A204.1 (cell line): ENCODE data around the gene F13A1.

ENCODE experiments used
- FAIRE-seq: peaks from 2 replicates; lab custom pipeline; 2012; peaks lifted over from hg19 to GRCh38; lab: Jason Lieb, UNC

F13A1 gene

DNA sequence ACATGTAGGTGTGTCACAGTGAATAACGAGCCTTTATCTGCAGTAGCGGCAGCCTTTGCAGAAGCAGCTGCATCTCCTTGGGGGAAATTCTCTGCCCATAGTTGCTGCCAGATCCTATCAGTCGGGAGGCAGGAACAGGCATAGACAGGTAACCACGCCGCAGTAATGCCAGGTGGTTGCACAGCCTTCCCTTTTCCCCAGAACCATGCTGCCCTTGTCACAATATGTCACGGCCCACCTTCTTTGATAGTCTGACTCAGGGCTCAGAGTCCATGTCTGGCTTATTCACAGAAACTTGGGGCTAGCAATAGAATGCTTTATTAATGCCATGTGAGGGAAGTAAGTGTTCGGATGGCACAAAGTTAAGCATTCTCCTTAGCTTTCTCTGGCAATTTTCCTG, 76.6 kb downstream of the F13A1 start:
- FAIRE-seq: no peak

DNA sequence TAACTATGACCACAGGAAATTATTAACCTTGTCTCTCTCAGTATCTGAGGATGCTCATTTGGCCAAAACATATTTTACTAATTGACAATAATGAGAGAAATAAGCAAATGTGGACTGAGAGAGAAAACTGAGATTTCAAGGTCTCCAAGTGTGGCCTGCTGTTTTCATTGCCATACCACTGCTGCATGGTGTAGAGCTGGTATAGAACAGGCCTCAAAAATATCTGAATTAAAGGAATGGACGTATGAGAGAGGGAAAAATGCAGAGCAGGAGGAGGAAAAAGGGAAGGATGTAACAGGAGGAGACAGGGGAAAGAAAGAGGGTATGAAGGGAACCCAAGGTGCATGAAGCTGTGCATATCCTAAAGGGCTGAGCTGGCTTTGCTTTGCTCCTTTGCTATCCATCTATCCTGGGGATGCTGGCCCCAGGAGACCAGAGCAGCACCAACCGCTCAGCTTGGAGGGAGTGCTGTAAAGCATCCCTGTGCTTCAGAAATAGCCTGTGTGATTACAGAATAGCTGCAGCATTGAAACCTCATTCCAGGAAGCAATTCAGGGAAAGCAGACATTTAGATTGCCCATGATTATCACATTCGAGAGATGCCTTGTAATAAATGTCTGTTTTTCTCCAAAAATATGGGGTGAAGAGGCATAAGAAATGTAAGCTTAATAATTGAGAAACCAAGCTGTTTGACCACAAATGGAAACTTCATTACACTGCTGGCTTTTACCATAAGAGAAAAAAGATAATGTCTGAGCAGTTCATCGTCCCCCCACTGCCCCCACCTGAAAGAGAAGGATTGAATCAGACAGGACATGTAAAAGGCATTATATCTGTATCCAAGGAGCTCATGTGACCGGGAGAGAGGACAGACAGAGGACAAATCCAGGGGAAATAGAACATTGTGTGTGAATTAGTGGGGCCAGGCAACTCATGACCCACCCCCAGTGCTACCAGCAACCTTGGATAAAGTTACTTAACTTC, 80.6 kb downstream of the F13A1 start:
- FAIRE-seq: no peak

DNA sequence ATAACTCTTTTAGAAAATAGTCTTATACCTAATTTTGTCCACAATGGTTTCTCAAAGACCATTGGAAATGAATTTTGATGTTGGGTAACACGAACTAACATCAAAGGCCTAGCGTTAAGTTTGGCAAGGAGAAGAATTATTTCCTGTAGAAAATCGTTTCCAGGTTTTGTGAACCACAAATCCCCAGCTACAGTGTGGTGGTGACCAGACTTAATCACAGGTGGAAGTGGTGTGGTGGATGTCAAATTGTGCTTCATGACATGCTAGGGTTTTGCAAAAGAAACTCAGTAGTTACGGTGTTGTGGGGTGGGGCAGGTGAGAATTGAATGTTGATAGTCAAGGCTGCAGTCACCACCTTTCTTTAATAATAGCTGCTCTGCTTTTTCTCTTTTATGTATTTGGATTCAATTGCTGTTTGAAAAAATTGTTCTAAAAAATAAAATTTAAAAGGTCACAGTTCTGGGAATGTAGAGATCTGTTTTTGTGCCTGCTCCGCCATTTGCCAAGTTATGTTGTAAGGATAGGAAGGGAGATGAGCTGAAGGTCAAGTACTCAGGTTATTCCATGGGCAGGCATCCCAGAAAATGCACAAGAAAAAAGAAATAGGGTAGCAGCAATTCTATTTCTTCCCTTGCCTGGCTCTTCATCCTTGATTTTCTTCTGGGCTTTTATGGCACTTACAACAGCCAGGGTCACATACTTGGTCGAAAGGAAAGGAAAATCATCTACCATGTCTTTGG, 83.6 kb downstream of the F13A1 start:
- FAIRE-seq: no peak

DNA sequence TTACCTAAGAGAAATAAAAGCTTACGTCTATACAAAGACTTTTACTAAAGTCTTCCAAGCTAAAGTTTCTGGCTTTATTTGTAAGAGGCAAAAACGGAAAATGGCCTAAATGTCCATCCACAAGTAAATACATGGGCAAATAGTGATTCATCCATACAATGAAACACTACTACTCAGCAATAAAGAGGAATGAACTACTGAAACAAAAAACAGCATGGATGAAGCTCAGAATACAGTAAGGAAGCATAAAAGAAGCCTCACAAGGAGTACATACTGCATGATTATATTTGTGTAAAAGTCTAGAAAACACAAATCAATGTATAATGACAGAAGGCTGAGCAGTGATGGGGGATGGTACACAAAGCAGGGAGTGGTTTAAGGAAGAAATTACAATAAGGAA, 84.7 kb downstream of the F13A1 start:
- FAIRE-seq: no peak

DNA sequence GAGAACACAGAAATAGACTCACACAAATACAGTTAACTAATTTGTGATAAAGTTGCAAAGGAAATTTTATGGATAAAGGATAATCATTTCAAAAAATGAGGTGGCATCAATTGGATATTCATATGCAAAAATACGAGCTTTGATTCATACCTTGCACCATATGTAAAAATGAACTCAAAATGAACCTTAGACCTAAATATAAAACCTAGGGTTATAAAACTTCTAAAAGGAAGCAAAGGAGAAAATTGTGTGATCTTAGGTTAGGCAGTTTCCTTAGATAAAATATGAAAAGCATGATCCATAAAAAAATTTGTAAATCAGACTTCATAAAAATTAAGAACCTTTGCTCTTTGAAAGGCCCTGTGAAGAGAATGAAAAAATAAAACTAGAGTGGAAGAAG, 85.5 kb downstream of the F13A1 start:
- no peak for FAIRE-seq

DNA sequence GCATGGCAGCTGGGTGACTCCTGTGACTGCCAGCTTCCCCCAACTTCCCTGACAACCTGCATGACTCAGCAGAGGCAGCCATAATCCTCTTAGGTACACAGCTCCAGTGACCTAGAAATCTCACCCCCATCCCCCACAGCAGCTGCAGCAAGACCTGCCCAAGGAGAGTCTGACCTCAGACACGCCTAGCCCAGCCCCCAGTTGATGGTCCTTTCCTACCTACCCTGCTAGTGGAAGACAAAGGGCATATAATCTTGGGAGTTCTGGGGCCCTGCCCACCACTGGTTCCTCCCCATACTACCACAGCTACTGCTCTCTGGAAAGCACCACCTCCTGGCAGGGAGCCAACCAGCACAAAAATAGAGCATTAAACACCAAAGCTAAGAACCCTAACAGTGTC, 90.2 kb downstream of the F13A1 start:
- FAIRE-seq: no peak

DNA sequence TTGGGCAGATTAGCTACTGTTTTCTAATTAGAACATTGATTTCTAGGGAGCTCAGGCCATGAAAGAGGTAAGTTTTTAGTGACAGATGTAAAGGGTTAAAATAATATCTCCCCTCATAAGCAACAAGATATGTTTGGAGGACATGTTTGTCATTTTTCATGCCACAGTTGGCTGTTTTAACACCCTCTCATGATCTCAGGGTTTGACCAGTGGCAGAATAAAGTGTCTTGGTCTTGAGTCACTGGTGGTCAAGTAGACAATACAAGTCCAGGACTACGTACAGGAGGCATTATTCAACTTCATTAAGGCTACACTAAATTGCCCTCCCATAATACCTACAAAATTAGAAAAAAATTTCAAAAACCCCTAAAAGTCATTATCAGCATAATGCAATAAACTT, 92.6 kb downstream of the F13A1 start:
- FAIRE-seq: no peak

DNA sequence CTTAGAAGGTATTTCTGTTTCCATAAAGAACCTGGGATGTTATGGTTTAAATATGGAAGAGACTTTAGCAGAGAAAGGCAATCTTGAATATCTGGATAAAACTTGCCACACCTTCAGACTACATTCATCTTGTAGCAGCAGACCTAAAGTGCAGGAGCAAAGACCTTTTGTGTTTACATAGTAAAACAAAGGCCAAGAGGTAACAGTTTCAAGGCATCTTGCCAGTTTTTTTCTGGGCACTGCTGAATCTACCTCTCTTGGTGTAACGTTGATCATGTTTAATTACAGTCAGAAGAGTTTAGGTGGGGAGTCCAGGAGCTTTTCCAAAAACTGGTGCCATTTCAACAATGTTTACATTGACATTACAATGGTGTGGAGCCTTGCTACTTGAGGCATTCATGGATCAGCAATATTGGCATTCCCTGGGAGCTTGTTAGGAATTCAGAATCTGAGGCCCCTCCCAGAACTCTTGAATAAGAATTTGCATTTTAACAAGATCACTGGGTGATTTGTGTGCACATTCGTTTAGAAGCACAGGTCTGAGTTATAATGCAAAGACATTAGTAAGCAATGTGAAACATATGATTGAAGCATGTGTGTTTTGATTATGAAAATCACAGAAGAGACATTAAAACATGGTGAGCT, 94.5 kb downstream of the F13A1 start:
- FAIRE-seq: no peak

DNA sequence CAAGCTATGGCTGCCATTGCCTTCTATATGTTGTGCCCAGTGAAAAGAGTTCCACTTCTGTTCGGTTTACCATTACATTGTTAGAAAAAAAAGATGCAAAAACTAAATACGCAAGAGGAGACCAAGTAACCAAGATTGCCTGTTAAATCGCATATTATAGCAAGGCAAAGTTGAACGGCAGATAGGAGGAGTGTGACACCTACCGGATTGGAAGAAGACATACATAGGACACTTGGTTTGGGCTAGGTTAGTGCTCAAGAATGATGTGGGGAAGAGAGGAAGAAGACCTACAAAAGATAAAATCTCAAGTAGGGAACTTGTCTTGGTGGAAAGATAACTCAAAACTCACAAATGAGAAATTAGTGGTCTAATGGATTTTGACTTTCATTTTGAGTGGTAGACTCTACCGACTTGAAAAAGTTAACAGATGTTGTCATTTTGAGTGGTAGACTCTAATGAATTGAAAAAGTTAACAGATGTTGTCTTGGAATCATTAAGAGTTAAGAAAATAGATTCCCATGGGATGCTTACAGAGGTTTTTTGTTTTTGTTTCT, 95.5 kb downstream of the F13A1 start:
- no peak for FAIRE-seq

DNA sequence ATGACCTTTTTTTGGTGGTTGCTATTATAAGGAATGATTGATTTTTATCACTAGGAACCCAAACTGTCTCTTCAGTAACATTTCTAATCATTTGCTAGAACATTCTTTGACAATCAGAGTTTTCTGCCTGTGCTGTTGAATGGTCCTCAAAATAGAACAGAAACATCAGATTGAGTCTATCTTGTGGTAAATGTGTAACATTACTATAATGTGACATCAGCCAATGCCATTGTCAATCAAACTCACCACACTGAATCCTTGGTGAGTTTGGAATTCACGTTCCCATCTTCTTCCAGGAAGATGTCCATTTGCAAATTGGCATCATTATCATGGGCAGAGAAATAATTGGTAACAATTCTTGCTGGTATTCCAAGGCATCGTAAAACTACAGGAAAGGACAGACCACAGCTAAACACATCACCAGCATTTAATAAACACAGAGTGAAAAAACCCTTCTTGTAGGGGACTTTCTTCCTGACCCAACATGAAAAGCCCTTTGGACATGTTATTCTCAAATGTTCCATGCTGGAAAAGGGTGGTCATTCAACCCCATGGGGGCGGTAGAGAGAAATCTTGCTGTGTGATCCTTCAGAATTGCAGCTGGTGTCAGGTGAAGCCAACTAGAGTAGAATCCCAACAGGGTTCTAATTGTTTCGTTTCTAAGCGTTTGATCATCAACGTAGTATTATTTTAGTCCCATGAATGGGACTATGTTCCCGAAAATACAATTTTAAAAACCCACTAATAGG, 98.5 kb downstream of the F13A1 start:
- FAIRE-seq: no peak

DNA sequence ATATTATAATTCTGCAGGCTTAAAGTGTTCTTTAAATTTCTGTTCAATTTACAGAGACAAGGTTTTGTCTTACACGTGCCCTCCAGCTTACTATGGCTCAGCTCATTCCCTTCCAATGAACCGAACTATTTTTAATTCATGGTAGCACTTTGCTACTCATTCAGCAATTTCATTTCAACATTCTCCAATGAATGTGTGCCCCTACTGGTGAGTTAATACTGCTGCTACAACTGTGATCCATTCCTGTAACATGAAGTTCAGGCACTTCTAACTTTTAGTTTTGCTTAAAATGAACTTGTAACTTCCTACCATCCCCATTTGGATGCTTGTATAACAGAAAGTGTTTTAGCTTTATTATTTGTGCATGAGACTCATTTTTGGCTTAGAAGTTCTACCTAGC, 99.7 kb downstream of the F13A1 start:
- no peak for FAIRE-seq

DNA sequence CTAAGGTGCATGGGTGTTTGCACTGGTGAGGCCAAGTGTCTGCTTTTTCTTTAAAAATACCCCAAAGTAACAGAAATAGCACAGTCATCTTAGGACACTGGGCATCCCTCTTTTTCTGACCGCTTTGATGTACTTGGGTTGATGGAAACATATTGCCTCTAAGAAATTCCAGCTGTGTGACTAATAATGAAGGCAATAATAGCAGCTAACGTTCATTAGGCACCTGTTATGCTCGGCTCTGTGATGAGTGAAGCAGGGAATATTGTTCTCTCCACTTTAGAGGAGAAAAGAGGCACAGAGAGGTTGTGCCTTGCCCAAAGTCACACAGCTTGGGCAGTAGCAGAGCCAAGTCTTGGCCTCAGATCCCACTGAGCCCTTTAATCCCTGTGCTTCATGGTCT, 100.7 kb downstream of the F13A1 start:
- no peak for FAIRE-seq

DNA sequence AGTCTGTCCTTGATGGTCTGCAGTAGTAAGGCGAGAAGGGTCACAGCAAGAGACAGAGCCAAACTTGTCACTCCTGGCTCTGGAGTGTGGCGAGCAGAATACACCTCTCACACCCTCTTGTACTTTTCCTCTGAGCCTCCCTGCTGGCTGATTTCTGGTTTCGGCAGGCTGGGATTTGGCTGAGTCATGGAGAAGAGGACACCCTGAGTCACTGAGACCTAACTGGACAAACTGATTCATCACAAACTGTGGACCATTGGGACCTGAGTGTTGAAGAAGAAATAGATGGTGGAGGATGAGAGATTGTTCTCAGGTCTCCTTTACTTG, 101.7 kb downstream of the F13A1 start:
- no peak for FAIRE-seq

DNA sequence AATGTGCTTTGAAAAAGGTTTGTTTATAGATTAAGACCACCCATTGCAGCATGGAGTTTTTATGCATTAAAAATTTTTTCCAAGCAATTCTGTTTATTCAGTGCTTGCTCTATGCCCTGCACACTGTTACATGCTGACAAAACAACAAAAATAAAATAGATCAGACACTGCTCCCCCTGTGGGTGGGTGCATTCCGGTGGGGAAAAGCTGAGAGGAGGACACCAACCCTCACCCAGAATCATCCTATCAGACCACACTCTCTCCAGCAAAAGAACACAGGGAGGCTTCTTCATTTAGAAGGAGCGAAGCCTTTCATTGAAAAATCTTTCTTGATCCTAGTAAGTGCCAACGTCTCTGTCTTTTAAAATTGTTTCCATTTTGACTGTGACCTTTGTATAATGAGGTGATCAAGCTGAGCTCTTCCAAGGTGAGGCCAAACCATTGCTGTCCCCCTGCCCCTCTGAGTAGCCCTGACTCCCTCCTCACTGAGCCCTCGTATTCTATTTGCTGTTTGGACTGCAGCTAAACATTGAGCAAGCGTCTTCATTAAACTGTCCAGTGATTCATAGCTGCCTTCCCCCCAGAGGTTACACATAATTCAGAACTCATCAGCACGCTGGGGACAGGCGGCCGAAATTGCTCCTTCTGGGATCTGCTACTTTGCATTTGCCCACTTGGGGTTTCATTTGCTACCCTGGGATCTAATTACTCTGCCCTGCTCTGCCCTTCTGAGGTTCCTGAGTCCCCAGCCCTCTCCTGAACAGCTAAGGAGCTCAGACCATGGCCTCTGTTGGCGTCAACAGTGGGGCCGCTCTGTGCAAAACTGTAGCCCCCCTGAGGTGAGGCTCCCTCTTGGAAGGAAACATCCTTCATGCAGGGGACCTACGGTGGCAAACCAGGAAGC, 102.4 kb downstream of the F13A1 start:
- no peak for FAIRE-seq

DNA sequence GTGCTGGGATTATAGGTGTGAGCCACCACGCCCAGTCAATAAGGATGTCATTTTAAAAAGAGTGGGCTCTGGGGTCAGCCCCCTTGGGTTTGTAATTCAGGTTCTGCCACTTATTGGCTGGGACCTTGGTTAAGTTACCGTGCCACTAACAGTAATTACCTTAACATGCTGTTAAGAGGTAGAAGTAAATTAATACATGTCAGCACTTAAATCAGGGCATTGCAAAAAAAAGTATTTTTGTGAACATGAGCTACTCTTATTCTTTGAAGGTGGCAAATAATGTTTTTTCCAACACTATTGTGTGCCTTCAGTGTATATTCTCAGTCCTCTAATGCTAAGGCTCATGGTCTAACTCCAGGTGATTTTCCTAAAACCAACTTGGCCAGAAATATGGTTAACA, 109.5 kb downstream of the F13A1 start:
- no peak for FAIRE-seq

DNA sequence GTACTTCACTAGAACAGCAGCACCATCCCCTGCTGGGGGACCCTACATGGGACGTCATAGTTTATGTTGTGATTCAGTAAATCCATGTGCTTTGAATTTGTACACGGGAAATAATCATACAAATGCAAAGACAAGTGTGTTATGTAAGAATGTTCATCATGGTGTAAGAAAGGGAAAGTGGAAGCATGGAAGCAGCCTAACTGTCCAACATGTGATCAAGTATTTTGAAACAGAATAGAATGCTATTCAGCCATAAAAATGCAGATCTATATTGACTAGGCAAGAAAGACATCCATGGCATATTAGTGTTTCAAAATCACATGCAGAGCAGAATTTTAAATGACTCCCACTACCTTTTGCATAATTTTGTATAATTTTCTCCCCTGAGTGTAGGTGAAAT, 117.6 kb downstream of the F13A1 start:
- no peak for FAIRE-seq

DNA sequence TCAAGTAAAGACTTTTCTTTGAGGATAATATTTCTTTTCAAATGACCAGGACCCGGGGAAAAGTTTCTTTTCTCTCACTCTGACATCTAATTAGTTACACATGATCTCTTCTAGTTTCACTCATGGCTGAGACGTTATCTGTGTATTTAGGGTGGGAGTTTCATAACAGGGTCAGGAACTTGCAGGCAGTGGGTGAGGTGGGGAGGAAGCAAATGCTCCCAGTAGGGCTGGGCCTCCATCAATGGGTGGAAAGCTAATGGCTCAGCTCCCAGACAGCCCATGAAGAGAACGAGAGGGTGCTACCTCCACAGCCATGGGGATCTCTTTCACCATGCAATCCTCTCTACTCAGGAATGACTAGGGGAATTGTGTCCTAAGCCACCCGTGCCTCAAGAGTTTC, 119.3 kb downstream of the F13A1 start:
- no peak for FAIRE-seq

DNA sequence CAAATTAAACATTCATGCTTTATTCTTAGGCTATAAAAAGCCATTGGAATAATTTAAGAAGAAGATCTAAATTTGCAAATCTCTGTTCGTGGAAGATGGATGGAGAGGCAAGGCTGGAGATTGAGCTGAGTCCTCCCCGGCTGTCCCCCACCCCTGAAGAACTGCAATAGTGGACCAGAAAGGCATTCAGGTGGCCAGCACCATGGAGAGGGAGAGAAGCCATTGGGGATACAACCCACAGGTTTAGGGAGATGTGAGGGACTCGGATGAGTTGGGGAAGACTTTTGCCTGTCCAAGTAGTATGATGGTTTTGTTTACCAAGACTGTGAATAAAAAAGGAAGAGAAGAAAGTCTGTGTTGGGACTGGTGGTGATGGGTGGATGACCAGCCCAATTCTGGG, 120.8 kb downstream of the F13A1 start:
- no peak for FAIRE-seq

DNA sequence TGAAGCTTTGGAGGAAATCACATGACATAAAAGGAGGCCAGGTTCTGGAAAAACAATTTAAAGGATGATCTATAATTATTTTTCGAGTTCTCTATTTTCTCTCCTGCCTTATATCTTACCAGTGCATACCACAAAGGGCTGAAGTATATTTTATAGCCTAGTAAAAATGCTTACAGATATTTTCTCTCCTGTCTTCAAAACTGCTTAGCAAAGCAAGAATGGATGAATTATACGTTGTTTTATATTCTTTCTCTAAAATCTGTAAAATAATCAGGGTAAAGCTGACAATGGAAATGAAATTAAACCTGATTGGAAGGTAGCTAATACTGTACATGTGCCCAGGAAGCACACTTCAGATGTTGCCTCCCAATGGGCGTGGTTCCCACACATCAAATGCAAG, 123.7 kb downstream of the F13A1 start:
- FAIRE-seq: no peak

DNA sequence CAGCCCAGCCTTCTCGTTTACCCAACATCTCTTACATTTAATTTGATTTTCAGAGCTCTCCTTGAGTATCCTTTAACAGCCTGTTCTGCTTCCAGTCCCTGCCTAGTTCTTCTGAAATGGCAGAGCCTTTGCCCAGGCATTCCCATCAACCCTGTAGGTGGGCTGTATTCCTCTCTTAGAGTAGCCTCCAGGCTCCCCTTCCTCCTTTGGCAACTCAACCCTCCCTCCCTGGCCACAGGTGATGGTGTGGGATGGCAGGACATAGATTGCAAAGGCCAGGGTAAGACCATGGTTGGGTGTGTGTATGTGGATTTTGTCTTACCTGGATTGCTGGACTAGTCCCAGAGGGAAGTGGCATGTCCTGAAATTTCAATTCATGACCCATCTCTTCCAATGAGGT, 125.4 kb downstream of the F13A1 start:
- FAIRE-seq: no peak

DNA sequence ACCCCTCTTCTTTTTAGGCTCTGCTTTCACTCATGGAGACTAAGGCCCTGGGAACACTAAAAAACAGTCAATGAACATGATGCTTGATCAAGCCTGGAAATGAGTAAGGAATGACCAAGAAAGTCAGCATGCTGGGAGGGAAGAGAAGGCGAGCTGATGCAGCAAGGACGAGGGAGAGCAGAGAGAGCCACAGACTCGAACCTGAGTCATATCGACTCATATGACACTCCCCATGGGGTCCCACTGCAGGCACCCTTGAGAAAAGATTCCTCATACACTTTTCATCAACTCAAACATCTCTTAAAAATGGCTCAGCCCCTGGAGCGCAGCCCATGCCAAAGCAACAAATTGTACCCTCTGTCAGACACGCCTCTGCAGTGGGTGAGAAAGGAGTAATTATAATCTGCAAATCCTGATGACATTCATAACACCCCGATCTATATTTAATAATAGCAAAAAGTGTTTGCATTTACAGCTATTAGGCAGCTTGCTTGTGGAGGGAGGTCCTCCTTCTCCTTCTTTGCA, 127.2 kb downstream of the F13A1 start:
- no peak for FAIRE-seq
